Stimulated activated CD4-positive, alpha-beta T cell treated with anti-CD3 and anti-CD28 coated beads, Interleukin-1b, Interleukin-23, amount 100 ng/mL, for 24 hours (primary cell): ENCODE data around the gene C1QTNF12.

Experiments
- DNase-seq, 4 experiments: peaks; one replicate each; pipeline ENCODE4 v3.0.0-alpha.2; 2020; ENCODE audit warnings: low read depth in 4 of 4, low spot score in 1 of 4

C1QTNF12 gene

DNA sequence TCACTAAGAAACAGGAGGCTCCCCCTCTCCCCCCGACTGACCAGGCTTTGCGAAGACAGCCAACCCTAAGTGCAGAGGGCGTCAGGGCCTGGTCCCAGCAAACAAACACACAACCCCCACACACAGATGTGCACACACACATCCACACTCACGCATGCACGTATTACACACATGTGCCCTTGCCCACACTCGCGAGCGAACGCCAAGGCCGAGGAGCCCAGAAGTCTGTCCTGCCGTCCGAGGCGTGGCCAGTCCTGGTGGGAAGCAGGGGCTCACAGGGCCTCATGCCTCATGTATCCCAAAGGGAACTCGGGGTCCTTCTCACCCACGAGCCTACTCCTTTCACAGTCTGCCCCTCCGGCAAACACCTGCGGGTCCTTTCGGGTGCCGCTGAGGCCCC, 16.8 kb downstream of the C1QTNF12 start:
- no peak for DNase-seq

DNA sequence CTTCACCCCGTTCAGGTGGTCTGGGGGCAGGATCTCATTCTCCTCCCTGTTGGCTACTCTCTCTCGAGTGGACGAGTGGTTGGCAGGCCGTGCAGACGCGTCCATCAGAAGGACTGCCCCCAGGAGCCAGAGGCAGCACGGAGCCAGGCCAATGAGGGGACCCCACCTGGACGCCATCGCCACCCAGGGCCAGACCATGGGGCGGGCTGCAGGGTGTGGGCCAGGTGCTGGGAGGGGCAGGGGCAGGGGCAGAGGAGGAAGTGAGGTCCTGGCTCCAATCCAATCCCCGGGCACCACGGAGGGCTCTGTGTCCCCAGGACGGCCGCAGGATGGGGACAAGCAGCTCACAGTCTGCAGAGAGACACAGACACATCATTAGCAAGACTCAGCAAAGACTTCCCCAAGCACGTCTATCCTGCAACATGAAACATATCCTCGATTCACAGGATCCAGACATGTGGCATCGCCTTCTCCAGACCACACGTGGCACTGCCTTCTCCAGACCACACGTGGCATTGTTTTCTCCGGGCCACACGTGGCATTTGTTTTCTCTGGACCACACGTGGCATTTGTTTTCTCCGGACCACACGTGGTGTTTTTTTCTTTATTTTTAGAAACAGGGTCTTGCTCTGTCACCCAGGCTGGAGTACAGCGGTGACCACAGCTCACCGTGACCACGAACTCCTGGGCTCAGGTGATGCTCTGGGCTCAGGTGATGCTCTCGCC, 17.8 kb downstream of the C1QTNF12 start:
- no peak for DNase-seq

DNA sequence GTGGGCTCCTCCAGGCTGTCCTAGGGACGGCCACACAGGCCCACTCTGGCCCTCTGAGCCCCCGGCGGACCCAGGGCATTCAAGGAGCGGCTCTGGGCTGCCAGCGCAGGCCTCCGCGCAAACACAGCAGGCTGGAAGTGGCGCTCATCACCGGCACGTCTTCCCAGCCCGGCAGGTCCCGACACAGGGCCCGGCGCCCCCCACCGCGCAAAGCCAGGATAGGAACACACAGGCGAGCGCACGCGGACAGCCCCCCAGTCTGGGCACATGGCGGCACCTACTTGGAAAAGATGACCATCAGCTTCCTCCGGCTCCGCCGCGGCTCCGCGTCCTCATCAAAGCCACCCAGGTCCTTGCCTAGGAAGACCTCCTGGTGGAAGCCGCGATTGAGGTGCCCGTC, 18.3 kb downstream of the C1QTNF12 start:
- DNase-seq: no peak

DNA sequence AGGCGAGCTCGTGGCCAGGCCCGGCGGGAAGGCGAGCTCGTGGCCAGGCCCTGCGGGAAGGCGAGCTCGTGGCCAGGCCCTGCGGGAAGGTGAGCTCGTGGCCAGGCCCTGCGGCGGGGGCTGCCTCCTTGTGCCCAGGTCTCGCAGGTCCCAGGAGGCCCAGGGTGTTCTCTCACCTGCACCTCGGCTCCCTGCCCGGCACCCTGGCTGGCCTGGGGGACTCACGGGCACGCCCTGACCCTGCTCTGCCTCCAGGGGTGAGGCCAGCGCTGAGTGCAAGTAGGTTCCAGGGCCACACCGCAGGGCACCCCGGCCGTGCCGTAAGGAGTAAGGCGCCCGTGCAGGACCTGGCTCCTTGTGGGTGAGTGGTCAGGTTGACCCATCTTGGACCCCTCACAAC, 19.1 kb downstream of the C1QTNF12 start:
- no peak for DNase-seq

DNA sequence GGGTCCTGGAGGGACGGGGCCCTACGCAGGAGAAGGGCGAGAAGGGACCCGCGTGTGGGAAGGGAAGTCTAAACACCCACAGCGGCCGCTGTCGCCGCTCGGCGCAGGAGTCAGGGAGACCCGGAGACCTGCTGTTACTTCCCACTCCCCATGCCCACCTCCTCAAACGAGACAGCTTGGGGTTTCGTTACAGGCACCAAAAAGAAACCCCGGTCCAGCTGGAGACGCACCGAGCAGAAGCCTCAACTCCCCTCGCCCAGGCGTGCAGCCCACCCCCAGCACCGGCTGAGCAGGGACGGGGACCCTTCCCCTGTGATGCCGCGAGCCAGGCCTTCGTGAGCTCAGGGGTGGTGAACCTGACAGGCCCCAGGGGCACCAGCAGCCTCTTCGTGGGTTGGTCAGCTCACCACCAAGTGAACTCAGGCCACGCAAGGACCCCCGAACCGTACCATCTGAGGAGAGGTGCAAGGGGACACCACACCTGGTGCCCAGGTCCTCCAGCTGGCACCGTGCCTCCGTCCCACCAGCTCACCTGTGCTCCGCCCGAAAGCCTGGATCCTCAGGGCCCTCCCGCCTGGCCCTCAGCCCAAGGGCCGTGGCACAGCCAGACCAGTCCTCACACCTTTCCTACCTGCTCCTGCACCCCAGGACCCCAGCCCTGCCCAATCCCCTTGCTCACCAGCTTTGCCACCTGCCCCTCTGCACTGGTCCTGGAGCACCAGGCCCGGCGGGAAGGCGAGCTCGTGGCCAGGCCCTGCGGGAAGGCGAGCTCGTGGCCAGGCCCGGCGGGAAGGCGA, 19.8 kb downstream of the C1QTNF12 start:
- DNase-seq: no peak

DNA sequence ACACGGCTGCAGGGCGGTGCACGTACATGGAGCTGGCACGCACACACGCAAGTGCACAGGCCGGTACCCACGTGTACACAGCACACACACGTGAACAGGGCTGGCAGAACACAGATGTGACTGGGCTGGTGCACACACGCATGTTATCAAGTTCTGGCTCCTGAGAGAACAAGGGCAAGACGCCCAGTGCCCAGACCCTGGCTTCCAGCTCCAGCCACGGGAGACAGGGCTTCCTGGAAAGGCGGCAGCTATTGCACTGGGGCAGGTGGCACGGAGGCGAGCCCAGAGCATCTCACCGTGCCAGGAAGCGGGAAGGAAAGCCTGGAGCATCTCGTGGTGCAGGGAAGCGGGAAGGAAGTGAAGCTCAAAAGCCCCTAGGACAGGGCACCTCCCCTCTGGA, 20.6 kb downstream of the C1QTNF12 start:
- no peak for DNase-seq

DNA sequence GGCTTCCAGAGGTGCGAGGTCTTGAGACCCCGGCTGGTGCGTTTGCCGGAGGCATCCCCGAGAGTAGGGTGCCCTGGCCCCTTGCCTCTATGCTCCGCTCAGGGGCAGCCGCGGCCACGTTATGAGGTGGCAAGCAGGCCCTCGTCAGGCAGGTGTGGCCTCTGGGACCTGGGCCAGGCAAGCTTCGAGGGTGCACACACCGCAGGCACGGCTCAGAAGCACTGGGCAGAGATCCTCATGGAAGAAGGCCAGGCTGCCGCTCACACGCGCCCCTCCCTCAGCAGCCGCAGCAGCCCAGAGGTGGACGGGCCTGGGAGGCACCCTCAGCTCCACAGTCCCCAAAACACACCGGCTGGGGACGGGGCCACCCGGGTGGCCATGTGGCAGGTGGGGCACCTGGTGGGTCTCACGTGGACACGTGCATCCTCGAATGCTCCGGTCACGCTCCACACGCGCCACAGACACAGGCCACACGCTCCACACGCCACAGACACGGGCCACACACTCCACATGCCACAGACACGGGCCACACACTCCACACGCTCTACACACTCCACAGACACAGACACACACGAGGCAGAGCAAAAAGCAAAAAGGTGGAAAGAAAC, 21.2 kb downstream of the C1QTNF12 start:
- no peak for DNase-seq

DNA sequence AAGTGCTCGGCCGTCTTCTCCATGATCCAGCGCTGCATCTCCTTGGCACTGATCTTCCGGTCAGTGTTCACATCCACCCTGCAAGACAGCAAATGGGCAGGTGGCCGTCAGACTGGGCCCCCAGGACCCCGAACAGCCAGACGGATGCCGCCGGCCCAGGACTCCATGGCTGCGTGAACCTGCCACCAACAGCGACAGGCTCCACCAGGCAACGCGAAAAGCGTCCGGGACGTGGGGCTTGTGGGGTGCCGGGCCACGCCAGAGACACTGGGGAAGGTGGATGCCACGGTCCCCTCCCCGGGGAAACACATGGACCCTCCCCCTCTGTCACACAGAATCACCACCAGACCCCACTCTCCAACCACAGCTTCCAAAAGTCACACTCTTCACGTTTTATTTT, 22.6 kb downstream of the C1QTNF12 start:
- DNase-seq: no peak

DNA sequence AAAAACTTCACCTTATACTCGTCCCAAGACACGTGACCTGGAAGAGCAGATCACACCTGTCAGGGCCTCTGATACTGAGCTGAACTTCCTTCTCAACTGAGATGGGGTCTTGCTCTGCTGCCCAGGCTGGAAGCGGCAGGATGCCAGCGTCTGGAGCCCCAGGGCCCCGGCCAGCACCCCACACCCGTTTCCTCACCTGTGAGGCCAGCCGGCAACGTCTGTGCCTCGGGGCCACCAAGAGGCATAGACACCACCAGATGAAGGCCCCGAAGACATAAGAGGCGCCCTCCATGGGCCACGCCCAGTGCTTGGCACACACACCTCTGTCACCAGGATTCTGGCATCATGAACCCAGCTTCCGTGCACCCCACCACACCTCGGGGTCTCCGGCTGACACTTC, 23.2 kb downstream of the C1QTNF12 start:
- no peak for DNase-seq

DNA sequence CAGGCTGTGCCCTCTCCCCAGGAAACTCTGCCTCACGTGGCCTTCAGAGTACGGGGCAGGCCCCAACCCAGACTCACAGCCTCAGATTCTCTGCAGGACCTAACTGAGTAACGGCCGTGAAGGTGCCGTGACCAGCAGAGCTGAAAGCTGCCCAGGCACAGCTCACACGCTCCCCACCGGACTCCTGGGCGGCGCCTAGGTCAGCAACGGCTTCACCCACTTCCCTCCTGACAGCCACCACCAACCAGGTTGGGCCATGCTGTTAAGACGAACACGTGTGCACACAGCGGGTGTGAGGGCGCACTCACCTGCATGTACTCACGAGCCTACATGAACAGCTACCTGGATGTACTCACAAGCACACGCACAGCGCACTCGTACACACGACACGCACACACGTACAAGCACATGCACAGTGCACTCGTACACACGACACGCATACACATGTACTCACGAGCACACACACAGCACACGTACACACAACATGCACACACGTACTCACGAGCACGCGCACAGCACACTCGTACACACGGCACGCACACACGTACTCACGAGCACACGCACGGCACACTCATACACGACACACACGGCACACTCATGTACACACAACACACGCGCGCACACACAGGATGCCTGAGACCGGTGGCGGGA, 23.8 kb downstream of the C1QTNF12 start:
- DNase-seq: no peak

DNA sequence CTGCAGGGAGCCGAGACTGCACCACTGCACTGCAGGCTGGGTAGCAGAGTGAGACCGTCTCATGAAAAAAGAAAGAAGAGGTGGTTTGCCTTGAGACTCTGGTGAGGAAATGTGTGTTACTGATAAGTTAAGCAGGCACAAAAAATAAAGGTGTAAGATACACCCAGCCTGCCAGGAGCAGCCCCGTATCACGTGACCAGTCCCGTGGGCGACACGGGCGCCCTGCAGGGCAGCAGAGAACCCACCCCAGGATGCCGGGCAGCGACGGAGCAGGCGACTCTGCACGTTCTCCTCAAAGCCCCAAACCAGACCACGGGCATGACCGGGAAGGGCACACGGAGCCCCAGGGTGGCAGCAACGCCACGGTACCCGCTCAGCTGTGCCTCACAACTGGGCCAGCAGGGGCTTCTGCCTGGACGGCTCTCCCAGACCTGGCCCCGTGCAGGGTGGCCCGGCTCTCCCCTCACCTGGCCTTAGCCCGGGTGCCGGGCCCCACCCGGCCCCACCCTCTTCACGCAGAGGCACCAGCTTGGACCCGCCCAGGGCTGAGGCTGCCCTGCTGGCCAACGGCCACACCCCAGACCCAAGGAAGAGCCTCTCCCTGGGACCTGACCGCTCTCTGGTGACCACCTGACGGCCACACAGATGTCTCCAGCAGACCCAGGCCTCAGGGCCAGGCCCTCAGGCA, 24.5 kb downstream of the C1QTNF12 start:
- DNase-seq: no peak

DNA sequence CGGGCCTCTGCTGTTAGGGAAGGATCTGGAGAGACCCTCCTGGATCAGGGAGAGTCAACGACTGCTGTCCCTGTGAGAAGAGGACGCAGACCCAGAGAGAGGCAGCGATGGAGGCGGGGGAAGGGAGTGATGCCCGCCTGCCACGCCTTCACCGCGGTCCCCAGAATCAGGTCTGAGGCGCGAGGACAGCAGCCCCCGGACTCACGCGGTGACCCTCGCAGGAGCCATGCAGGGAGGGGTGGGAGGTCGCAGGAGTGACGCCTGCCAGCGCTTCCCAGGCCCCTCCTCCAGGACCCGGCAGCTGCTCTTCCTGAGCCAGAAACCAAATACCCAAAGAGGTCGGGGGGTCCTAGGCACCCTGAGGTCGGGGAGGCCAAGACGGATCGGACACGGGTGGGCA, 26.3 kb downstream of the C1QTNF12 start:
- no peak for DNase-seq

DNA sequence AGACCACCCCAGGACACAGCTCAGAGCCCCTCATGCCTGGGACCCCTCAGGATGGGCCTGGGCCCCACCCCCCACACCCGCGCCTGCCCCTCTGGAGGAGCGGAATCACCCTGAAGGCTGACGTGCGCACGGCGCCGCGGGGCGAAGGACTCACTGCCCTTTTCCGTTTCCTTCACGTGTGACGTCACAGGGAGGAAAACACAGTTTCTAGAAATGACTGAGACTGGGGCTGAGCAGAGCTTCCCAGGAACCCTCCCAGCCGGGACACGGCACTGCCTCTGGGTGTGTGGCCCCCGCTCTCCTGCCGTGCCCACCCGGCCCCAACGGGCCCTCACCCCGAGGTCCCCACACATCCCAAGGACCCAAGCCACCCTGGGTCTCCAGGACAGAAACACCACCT, 27.2 kb downstream of the C1QTNF12 start:
- DNase-seq: peak in 1 of 4 experiments; percentile 45

DNA sequence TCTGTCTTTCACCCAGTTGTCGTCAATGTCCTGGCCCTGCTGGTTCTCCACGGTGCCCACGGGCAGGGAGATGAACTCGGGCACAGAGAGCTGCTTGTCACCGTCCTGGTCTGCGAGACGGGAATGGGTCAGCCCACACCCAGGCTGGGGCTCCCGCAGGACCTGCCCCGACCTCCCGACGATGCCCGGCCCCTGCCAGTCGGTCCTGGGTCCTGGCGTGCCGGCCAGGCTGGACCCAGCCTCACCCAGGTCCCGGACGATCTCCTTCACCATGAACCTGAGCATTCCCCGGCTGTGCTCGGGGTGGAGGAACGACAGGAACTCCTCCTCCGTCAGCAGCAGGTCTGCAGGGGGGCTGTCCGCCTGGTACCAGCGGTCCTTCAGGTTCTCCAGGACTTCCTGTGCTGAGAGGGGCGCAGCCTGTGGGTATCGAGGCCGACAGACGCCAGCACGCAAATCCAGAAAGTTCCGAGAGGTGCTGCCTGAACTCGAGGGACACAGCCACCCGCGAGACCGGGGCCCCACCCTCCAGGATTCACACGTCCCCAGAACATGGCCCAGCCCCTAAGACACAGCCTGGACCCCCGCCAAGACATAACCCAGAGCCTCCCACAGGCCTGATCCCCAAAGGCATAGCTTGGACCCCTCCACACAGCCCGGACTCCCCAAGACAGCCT, 27.9 kb downstream of the C1QTNF12 start:
- DNase-seq: no peak

DNA sequence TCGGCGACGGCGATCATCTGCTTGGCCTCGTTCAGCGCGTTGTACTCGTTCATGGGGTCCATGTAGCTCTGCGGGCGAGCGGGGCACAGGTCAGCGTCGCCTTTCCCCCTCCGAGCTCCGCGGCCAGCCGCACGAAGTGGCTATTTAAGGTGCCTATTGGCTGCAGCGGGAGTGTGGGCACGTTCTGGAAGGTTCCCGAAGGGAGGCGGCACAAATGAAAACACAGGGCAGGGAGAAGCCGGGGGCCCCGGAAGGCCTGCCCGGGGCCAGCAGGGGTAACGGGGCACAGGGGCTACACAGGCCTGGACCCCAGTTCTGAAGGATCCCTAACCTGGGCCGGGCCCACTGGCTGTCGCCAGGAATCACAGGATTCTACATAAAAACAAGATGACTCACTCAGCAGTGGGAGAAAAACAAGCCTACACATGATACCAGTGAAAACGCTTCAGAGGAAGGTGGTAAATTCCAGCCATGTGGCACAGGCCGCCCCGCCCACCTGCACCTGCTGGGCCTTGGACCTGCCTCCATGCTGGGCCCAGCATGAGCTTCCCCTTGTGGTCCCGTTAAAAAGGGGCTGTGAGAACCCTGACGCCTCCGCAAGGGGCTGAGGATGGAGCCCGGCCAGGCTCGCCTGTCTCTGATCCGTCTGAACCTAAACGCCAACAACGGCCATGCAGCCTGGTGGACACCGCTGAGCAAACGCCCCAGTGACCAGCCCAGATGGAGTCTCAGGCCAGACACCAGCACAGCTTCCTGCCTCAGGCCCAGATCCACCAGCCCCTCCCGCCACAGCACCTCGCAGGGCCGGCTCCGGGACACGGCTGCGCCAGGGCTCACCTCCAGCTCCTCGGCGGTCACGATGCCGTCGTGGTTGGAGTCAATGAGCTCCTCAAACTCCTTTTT, 28.6 kb downstream of the C1QTNF12 start:
- DNase-seq: peak in 1 of 4 experiments; percentile 51

DNA sequence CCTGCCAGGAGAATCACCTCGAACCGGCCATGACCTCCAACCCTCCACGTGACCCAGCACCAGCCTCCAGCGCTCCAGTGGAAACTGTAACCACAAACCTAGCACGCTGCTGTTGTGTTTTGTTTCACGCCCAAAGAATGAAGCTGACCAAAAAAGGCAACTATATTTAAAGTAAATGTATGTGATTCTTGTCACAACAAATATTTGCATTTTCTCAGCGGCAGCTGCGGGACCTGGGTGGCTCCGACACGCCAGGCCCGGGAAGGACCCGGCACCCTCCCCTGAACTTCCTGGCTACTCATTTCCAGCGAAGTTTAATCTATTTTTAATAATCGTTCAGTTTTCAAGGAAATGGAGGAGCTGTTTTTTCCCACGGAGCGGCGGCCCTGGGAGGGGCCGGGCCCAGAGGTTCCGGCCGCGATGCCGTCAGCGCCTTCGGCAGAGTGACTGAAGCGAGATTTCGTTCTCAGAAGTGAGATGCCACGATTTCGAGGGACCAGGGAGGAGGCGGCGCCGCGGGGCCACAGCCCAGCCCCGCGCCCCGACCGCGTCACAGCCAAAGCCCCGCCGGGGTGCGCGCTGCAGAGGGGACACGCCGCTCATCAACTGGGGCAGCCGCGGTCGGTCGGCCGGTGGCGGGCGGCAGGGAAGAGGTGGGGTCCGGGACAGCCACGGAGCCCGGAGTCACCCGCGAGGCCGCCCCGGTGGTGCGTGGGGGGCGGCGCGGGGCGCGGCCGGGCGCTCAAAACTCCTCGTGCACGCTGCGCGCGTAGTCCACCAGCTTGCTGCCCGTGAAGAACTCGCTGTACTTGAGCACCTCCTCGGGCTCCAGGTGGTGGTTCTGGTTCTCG, 29.5 kb downstream of the C1QTNF12 start:
- DNase-seq: peak in 1 of 4 experiments; percentile 29

DNA sequence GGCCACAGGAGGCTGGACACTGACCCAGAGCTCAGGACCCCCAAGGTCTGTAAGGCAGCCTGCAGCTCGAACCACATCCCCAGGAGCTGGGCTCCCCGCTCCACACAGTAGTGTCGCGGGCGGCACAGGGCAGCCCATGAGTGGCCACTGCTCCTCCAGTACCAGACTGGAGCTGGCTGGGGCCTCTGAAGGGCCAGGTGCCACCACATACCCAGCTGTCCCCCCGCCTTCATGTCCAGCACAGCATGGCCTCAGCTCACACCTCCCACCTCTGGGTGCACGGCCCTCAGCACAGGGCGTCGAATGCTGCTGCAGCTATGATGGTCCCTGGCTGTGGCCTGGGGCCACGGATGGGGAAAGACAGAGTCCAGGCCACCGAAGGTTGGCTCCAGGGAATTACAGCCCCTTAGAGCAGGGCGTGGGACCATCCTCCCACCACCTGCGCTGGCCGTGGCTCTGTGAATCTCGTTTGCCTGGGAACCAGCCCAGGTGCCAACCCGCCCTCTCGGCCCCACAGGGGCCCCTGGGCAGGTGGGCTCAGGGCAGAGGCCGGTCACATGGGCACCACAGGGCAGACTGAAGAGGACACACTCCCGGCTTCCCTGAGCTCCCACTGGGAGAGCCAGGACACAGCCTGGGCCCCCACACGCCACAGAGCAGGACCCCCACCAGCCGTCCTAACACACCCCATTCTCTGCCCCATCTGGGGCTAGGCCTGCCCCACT, 30.5 kb downstream of the C1QTNF12 start:
- DNase-seq: no peak

DNA sequence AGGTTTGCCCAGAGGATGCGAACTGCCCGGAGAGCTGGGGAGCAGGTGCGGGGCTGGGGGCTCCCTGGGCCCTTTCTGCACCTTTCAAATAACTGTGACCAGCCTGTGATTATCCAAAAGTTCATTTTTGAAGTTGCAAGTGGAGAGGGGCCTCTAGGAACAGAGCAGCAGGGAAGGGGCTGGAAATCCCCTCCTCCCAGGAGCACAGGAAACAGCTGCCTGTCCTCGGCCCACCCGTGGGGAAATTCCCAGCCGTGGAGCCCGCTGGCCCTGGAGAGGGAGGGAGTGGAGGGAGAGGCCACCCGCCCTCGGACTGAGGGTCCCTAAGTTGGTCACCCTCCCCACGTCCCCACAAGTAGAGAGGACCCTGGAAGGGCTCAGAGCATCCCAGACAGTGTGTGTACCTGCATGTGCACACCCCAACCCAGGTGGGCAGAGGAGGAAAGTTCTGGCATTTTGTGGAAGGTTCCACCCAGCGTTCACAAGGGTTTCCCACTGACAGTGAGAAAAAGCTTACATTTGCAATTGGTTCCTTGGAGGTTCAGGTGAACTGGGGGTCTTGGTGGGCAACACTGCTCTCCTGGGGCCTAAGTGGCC, 31.3 kb downstream of the C1QTNF12 start:
- no peak for DNase-seq
